HFFc6 (cell line): ENCODE results near the gene ELMO2. TPM values are rescaled to one million over a fixed set of nuclear protein-coding genes. Genes with fewer than 3 reads are reported as not detected.

ENCODE experiments used
- DNase-seq: peaks from one replicate; pipeline ENCODE4 v3.0.0-alpha.2; 2018
- H3K27ac Mint-ChIP-seq: 2 replicates; pipeline ENCODE4 v1.8.0; 2020; ENCODE audit warnings: mild to moderate bottlenecking, mixed read lengths
- H3K27me3 Mint-ChIP-seq: 2 replicates; pipeline ENCODE4 v1.8.0; 2021; ENCODE audit warnings: mild to moderate bottlenecking, moderate library complexity, mixed read lengths; ENCODE audit not compliant: insufficient read depth
- H3K36me3 Mint-ChIP-seq: 2 replicates; pipeline ENCODE4 v1.8.0; 2021; ENCODE audit warnings: low read depth, mixed read lengths
- H3K4me1 Mint-ChIP-seq: 2 replicates; pipeline ENCODE4 v1.8.0; 2020; ENCODE audit warnings: low read depth, mixed read lengths
- H3K4me3 Mint-ChIP-seq: 2 replicates; pipeline ENCODE4 v1.8.0; 2020; ENCODE audit warnings: mild to moderate bottlenecking, moderate library complexity, mixed read lengths
- H3K9me3 Mint-ChIP-seq: 2 replicates; pipeline ENCODE4 v1.8.0; 2020; ENCODE audit warnings: mild to moderate bottlenecking, mixed read lengths
- total RNA-seq, 6 experiments: library from RNA; stranded (reverse); fragmentation: NEBNext Ultra II Directional; extraction: Animal tissue kit (Norgen Biotek cat#: 25700); gene quantifications; 2 replicates in 1 of 6; 3 replicates in 5 of 6; pipeline ENCODE4 v1.2.3, GENCODE V29; 2021
- TF ChIP-seq, protein P1 (sequence below): fragments of 200-600 bp; sonication (generic); IDR thresholded peaks from 2 replicates; pipeline ENCODE4 v1.5.0; 2021; ENCODE audit warnings: antibody characterized with exemption, mild to moderate bottlenecking

Gene ELMO2
- total RNA-seq, 6 experiments from 2014 or later: 39.3 to 48.0 (median 44.3) TPM

DNA sequence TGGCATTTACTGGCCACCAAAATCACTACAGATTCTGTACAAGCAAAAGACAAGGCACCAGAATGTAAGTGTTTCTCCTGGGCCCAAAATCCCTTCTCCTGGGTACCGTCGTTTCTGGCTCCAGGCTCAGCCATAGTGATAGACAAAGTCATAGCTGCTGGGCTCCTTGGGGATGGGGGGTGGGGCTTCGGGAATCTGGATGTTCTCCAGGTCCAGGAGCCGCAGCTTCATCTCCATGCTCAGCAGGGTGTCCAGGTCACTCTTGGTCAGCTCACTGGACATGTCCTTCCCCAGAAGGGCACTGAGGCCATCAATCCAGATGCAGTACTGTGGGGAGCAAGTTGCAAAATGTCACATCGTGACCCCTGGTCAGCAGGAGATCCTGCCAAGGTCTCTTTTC lies 39.2 kb downstream of the ELMO2 start:
- H3K36me3 Mint-ChIP-seq: peaks cover 53% of the 10 kb centered on the region
- no peaks in the 10 kb centered on the region for H3K9me3 Mint-ChIP-seq
- no peak overlapping the region for H3K4me3 Mint-ChIP-seq
- H3K27me3 Mint-ChIP-seq: peaks cover 2% of the 10 kb centered on the region
- DNase-seq: no peak
- TF ChIP-seq, protein P1, sequence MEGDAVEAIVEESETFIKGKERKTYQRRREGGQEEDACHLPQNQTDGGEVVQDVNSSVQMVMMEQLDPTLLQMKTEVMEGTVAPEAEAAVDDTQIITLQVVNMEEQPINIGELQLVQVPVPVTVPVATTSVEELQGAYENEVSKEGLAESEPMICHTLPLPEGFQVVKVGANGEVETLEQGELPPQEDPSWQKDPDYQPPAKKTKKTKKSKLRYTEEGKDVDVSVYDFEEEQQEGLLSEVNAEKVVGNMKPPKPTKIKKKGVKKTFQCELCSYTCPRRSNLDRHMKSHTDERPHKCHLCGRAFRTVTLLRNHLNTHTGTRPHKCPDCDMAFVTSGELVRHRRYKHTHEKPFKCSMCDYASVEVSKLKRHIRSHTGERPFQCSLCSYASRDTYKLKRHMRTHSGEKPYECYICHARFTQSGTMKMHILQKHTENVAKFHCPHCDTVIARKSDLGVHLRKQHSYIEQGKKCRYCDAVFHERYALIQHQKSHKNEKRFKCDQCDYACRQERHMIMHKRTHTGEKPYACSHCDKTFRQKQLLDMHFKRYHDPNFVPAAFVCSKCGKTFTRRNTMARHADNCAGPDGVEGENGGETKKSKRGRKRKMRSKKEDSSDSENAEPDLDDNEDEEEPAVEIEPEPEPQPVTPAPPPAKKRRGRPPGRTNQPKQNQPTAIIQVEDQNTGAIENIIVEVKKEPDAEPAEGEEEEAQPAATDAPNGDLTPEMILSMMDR: no peak
- peaks cover 49% of the 10 kb centered on the region for H3K4me1 Mint-ChIP-seq
- H3K27ac Mint-ChIP-seq: no peak overlapping the region

DNA sequence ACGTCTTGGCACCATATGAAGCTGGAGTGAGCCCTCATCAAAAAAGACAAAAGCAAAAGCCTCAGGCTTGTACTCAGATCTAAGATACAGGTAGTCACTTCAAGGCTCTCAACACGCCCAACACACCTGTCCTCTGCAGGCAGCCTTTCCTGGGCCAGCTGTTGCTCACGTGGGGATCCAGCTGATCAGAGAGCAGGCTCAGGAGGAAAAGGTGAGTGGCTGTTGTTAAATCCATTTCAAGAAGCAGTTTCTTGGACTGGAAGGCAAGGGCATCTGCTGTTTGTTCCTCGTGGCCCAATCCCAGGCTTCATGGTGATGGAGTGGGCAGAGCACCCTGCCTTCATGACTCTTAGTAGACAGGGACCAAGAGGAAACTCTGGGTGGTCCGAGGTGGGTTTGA lies 39.6 kb downstream of the ELMO2 start:
- no peak overlapping the region for H3K27ac Mint-ChIP-seq
- H3K36me3 Mint-ChIP-seq: peaks cover 51% of the 10 kb centered on the region
- H3K4me3 Mint-ChIP-seq: no peak overlapping the region

GRCh38 chr20:46365487-46366220 lies 40.8 kb downstream of the ELMO2 start:
- Mint-ChIP-seq H3K4me1 (peaks cover 64% of the 10 kb centered on the region), H3K9me3 (no peaks in the 10 kb centered on the region), H3K27me3 (peaks cover 2% of the 10 kb centered on the region), H3K36me3 (peaks cover 42% of the 10 kb centered on the region), H3K4me3 (peak overlapping the region; percentile 99), H3K27ac (no peak overlapping the region)
- TF ChIP-seq, protein P1: no peak
- DNase-seq: no peak

More for the DNA sequence above, 39.6 kb downstream of the ELMO2 start:
- Mint-ChIP-seq H3K4me1 (peaks cover 54% of the 10 kb centered on the region), H3K27me3 (peaks cover 2% of the 10 kb centered on the region), H3K9me3 (no peaks in the 10 kb centered on the region)
- no peak for DNase-seq
- TF ChIP-seq, protein P1: no peak

DNA sequence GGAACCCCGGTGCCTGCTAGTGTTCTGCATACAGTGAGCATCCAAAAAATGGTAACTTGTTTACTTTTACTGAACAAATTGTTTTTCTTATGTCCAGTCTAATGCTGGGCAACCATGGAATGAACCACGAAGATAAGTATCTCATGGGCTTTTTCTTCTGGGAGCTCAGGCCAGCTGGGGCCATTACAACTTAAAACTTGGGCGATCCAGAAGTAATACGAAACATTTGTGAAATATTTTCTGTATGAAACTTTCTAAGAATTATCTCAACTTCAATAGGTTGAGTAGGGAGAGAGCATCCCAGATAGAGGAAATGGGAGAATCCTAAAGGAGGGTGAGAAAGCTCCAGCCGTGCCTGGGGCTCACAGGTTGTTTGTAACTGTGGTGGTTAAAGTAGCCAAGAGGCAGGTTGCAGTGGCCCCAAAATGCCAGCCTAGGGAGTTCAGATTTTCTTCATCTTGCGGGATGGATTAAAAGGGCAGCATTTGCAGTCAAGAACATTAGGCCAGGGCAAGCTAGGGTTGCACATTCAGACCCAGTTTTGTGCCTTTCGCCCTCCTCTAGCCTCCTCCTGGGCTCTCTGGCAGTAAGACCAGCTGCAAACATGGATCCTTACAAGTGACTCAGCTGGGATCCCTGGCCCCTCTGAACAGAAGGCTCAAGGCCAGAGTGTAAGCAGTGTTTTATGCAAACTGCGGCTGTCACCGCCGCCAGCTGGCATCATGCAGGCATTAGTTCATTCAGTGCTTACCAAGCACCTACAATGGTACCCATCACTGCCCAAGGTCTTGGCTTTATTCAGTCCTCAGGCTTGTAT lies 41.5 kb downstream of the ELMO2 start:
- peak overlapping the region; percentile 99 for H3K4me3 Mint-ChIP-seq
- TF ChIP-seq, protein P1: no peak
- peaks cover 2% of the 10 kb centered on the region for H3K27me3 Mint-ChIP-seq
- DNase-seq: no peak
- H3K36me3 Mint-ChIP-seq: peaks cover 40% of the 10 kb centered on the region
- H3K4me1 Mint-ChIP-seq: peaks cover 61% of the 10 kb centered on the region
- H3K9me3 Mint-ChIP-seq: no peaks in the 10 kb centered on the region
- peak overlapping the region; percentile 95 for H3K27ac Mint-ChIP-seq

DNA sequence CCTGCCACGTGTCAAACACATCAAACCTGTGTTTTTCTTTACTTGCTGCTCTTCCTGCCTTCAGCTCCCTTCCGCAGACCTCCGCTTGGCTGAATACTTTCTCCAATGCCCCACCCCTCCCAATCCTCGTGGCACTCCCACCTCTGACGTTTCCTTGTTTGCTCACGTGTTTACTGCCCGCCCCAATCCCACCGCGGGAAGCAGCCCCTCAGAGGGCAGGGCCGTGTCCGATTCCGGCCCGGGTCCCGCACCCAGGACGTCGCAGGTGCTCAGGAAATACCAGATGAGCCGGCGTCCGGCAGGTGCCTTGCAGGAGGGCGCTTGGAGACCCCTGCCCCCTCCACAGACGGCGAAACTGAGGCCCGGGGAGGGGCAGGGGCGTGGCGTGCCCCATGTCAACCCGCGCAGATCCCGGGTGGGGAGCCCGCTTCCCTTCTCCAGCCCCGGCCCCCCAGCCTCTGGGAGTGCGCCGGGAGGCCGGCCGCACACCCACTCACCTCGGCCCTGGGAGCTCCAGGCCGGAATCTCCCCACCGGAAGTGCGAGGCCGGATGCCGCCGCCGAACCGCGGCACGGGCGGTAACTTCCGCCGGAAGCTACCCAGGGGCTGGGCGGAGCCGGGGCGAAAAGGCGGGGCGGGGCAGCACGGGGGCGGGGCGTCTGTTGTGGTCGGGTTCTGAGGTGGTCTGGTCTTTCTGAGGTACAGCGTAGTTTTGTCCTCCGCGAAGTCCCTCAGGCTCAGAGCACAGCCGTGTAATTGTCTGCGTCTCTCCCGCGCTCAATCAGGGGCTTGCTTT lies 42.3 kb downstream of the ELMO2 start:
- TF ChIP-seq, protein P1: no peak
- Mint-ChIP-seq H3K36me3 (peaks cover 35% of the 10 kb centered on the region), H3K4me3 (peak overlapping the region; percentile 99), H3K4me1 (peaks cover 53% of the 10 kb centered on the region), H3K9me3 (no peaks in the 10 kb centered on the region), H3K27ac (peak overlapping the region; percentile 95), H3K27me3 (peaks cover 2% of the 10 kb centered on the region)
- DNase-seq: peak; percentile 81
